Loucy (cell line): Measurements from ENCODE around the gene ADCY2.

Source experiments
- EZH2phosphoT487 ChIP-seq: fragments of 200-600 bp; IDR thresholded peaks from 2 replicates; pipeline ENCODE4 v1.6.1; 2018; ENCODE audit warnings: antibody characterized with exemption, mild to moderate bottlenecking, moderate library complexity, borderline replicate concordance
- TF ChIP-seq, protein P1 (sequence below): fragments of 200-600 bp; sonication (generic); conservative IDR thresholded peaks from 2 replicates; pipeline ENCODE4 v1.5.1; 2014; ENCODE audit warnings: mild to moderate bottlenecking, antibody characterized with exemption, low read length

GRCh38 chr5:7714697-7715096 lies 318.8 kb downstream of the ADCY2 start:
- TF ChIP-seq, protein P1, sequence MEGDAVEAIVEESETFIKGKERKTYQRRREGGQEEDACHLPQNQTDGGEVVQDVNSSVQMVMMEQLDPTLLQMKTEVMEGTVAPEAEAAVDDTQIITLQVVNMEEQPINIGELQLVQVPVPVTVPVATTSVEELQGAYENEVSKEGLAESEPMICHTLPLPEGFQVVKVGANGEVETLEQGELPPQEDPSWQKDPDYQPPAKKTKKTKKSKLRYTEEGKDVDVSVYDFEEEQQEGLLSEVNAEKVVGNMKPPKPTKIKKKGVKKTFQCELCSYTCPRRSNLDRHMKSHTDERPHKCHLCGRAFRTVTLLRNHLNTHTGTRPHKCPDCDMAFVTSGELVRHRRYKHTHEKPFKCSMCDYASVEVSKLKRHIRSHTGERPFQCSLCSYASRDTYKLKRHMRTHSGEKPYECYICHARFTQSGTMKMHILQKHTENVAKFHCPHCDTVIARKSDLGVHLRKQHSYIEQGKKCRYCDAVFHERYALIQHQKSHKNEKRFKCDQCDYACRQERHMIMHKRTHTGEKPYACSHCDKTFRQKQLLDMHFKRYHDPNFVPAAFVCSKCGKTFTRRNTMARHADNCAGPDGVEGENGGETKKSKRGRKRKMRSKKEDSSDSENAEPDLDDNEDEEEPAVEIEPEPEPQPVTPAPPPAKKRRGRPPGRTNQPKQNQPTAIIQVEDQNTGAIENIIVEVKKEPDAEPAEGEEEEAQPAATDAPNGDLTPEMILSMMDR: no peak
- no peak for TF ChIP-seq EZH2phosphoT487
